ENCODE results near the gene HLA-DRB5. TPM values are rescaled to one million over a fixed set of nuclear protein-coding genes. Genes with fewer than 3 reads are reported as not detected.

Gene HLA-DRB5
- total RNA-seq, 1 donor from 2014 or later = 9.2 TPM

DNA sequence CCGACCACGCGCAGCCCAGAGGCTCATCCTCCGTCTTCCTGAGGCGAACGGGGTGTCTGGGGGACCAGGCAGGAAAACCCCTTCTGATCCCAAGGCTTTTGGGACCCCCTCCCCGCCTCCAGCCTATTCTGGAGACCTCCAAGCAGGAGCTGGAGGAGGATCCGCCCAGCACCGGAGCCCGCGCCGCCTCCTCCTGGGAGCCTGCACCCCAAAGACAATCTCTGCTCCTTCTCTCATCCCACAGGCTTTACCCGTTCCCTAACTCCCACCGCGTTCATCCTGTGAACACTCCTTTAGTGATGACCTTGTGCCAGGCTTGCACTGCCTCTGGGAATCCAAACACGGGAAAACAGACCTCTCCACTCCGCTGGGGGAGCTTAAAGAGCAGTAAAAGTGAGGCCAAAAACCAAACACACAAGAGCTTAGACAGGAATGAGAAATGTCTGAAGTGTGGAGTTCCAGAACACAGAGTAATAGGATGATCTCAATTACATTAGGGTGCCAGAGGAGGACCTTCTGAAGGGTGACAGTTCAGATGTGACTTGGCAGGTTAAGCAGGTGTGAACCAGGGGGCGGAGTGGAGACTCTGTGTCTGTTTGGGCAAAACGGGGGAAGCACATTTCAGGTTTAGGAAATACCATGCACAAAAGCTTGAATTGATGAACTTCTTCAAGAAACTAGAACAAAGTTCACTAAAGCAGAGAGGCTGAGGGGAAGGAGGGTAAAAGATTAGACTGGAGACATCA is 7.6 kb downstream of the HLA-DRB5 start:
- no peaks in the 10 kb centered on the region for H3K9me3 Mint-ChIP-seq
- peak overlapping the region; percentile 88 for H3K27ac Mint-ChIP-seq
- H3K27me3 Mint-ChIP-seq = peaks cover 43% of the 10 kb centered on the region
- TF ChIP-seq, protein P1, sequence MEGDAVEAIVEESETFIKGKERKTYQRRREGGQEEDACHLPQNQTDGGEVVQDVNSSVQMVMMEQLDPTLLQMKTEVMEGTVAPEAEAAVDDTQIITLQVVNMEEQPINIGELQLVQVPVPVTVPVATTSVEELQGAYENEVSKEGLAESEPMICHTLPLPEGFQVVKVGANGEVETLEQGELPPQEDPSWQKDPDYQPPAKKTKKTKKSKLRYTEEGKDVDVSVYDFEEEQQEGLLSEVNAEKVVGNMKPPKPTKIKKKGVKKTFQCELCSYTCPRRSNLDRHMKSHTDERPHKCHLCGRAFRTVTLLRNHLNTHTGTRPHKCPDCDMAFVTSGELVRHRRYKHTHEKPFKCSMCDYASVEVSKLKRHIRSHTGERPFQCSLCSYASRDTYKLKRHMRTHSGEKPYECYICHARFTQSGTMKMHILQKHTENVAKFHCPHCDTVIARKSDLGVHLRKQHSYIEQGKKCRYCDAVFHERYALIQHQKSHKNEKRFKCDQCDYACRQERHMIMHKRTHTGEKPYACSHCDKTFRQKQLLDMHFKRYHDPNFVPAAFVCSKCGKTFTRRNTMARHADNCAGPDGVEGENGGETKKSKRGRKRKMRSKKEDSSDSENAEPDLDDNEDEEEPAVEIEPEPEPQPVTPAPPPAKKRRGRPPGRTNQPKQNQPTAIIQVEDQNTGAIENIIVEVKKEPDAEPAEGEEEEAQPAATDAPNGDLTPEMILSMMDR (conservative IDR thresholded peaks at IDR 0.05) = no peak
- H3K4me1 Mint-ChIP-seq (ENCODE audit: unreplicated experiment) = peaks cover 35% of the 10 kb centered on the region
- peak overlapping the region; percentile 92 for H3K4me3 Mint-ChIP-seq
- no peak for DNase-seq (ENCODE audit: extremely low spot score, unreplicated experiment)
- H3K36me3 Mint-ChIP-seq = no peaks in the 10 kb centered on the region

DNA sequence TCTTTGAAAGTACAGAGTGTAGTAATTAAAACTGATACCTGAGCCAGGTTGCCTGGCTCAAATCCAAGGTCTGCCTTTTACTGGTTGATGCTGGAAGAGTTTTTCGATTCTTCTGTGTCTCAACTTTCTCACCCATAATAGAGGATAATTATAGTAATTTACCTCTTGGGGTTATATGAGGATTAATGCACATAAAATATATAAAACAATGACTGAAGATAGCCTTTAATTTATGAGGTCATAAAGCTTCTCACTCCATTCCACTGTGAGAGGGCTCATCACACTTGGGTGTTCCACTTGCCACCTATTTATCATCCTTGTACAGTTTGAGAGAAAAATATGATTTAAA is 10.2 kb downstream of the HLA-DRB5 start:
- TF ChIP-seq, protein P1 (conservative IDR thresholded peaks at IDR 0.05) = no peak
- H3K4me3 Mint-ChIP-seq = peak overlapping the region; percentile 56
- H3K9me3 Mint-ChIP-seq = no peaks in the 10 kb centered on the region
- H3K27me3 Mint-ChIP-seq = peaks cover 36% of the 10 kb centered on the region
- H3K36me3 Mint-ChIP-seq = no peaks in the 10 kb centered on the region
- peaks cover 37% of the 10 kb centered on the region for H3K4me1 Mint-ChIP-seq (ENCODE audit: unreplicated experiment)
- no peak overlapping the region for H3K27ac Mint-ChIP-seq
- no peak for DNase-seq (ENCODE audit: extremely low spot score, unreplicated experiment)

DNA sequence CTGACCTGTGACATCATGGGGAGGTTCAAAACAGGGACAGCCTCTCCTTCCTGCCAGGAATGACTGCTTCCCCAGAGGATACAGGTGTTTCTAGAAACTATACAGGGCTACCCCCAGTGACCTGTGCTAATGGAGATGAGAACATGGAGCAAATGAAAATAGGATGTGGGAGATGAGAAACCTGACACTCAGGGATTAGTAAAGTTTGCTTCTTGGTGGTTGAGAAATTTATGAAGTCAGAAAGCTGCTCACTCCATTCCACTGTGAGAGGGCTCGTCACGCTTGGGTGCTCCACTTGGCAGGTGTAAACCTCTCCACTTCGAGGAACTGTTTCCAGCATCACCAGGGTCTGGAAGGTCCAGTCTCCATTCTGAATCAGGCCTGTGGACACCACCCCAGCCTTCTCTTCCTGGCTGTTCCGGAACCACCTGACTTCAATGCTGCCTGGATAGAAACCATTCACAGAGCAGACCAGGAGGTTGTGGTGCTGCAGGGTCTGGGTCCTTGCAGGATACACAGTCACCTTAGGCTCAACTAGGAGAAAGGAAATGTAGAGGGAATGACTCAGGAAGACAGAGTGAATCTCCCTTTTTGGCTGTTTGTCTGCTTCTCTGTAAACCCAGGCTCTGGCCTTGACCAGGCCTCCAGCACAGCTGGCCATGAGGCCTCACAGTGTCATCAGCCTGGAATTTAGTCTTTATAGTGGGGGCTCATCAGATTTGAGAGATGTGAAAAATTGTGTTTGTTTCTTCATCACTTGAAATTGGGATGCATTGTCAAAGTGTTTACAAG is 10.8 kb downstream of the HLA-DRB5 start:
- Mint-ChIP-seq H3K36me3 (no peaks in the 10 kb centered on the region), H3K27ac (no peak overlapping the region), H3K27me3 (peaks cover 33% of the 10 kb centered on the region), H3K4me3 (peak overlapping the region; percentile 48), H3K4me1 (ENCODE audit: unreplicated experiment) (peaks cover 37% of the 10 kb centered on the region), H3K9me3 (no peaks in the 10 kb centered on the region)
- no peak for DNase-seq (ENCODE audit: extremely low spot score, unreplicated experiment)
- TF ChIP-seq, protein P1 (conservative IDR thresholded peaks at IDR 0.05) = no peak

DNA sequence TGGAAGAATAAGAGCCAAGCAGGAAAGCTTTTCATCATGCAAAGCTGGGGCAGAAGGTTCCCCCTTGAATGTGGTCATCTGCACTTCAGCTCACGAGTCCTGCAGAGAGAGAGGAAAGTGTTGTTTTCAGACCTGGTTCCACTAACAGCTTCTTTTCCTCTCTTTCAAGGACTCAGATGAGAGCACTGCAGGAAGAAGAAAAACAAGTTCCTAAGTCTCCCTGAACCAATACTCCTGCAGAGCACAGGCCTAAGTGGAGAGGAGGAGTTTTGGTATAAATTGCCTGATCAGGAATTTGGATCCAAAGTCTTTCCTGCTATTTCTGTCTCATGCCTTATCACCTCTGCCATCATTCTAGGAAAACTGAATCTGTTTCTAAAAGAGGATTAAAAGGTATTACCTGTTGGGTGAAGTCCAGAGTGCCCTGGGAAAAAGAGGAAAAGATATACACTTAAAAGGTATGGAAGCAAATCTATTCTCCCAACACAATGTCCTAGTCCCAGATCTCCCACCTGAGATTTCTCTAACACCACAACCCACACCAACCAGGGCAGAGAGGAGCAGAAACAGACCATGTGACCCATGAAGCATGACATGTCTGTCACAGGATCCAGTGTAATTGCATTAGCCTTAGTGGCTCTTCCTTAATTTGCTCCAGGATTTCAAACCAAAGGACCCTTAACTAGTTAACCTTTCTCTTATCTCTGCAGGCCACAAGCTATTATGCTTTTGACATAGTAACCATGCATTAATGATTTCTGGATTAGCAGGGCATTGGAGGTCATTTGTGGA is 12.2 kb downstream of the HLA-DRB5 start:
- Mint-ChIP-seq H3K27ac (no peak overlapping the region), H3K27me3 (peaks cover 20% of the 10 kb centered on the region), H3K4me3 (no peak overlapping the region), H3K4me1 (ENCODE audit: unreplicated experiment) (peaks cover 37% of the 10 kb centered on the region), H3K9me3 (no peaks in the 10 kb centered on the region), H3K36me3 (no peaks in the 10 kb centered on the region)
- TF ChIP-seq, protein P1 (conservative IDR thresholded peaks at IDR 0.05) = no peak
- DNase-seq (ENCODE audit: extremely low spot score, unreplicated experiment) = no peak

DNA sequence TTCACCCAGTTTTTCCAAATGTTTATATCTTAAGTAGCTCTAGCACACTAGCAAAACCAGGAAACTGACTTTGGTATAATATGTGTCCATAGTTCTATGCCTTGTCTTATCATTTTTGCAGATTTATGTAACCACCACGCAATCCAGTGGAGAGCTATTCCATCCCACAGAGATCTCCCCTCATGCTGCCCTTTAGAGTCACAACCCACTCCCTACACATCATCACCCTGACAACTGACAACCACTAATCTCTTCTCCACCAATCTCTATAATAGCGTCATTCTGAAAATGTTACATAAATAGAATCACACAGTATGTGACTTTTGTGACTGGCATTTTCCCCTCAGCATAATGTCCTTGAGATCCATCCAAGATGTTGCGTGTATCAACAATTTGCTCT is 29.1 kb downstream of the HLA-DRB5 start:
- H3K27ac Mint-ChIP-seq = no peak overlapping the region

More for the DNA sequence above, 29.1 kb downstream of the HLA-DRB5 start:
- Mint-ChIP-seq H3K27me3 (peaks cover 3% of the 10 kb centered on the region), H3K9me3 (peaks cover 5% of the 10 kb centered on the region), H3K4me3 (no peak overlapping the region), H3K36me3 (no peaks in the 10 kb centered on the region), H3K4me1 (ENCODE audit: unreplicated experiment) (no peaks in the 10 kb centered on the region)
- TF ChIP-seq, protein P1 (conservative IDR thresholded peaks at IDR 0.05) = no peak
- DNase-seq (ENCODE audit: extremely low spot score, unreplicated experiment) = no peak
